Omental fat pad (tissue), 4 donors: ENCODE data around the gene ZNF346. TPM values are rescaled to one million over a fixed set of nuclear protein-coding genes. Genes with fewer than 3 reads are reported as not detected.

Experiments
- ATAC-seq: fragments of 150-250 bp; one replicate; pipeline ENCODE4 v1.9.1; 2016; ENCODE audit warnings: mild to moderate bottlenecking, moderate library complexity; ENCODE audit not compliant: low FRiP score
- DNase-seq: peaks from one replicate; pipeline ENCODE4 v3.0.0-alpha.2; 2019; ENCODE audit warnings: low spot score
- CTCF ChIP-seq, 3 donors: fragments of 450-650 bp; IDR thresholded peaks; one replicate each; pipeline ENCODE4 v1.5.1; 2016 to 2017; ENCODE audit warnings: antibody characterized with exemption in 3 of 3, mild to moderate bottlenecking in 3 of 3, moderate library complexity in 2 of 3
- total RNA-seq, 4 donors: library from RNA; depleted of rRNA; stranded (reverse); fragments of >200 nt; gene quantifications; one replicate each; pipeline ENCODE4 v1.1.0, GENCODE V29; 2016

ZNF346 gene
- total RNA-seq, 4 donors from 2014 or later: 8.3 to 17.7 (median 13.3) TPM

- no peak for ATAC-seq
- DNase-seq: no peak
- no peak for TF ChIP-seq CTCF (IDR thresholded peaks at IDR 0.05)
These were observed 72.0 kb downstream of the ZNF346 start for GRCh38 chr5:177094224-177095087.

GRCh38 chr5:177095088-177095669 is 72.7 kb downstream of the ZNF346 start:
- DNase-seq: no peak
- no peak for TF ChIP-seq CTCF (IDR thresholded peaks at IDR 0.05)
- no peak for ATAC-seq

- no peak for ATAC-seq
- no peak for TF ChIP-seq CTCF (IDR thresholded peaks at IDR 0.05)
- no peak for DNase-seq
These were observed 73.9 kb downstream of the ZNF346 start for GRCh38 chr5:177096162-177097015.

GRCh38 chr5:177097016-177097985 is 74.8 kb downstream of the ZNF346 start:
- no peak for DNase-seq
- TF ChIP-seq CTCF (IDR thresholded peaks at IDR 0.05): no peak
- ATAC-seq: no peak

GRCh38 chr5:177098120-177098469 is 75.6 kb downstream of the ZNF346 start:
- DNase-seq (no peak), ATAC-seq (no peak)
- TF ChIP-seq CTCF (IDR thresholded peaks at IDR 0.05): no peak

GRCh38 chr5:177098470-177099141 is 76.1 kb downstream of the ZNF346 start:
- DNase-seq (no peak), ATAC-seq (no peak)
- TF ChIP-seq CTCF (IDR thresholded peaks at IDR 0.05): no peak
